Tibial artery (tissue), 4 donors: ENCODE results near the gene PCSK2.

ENCODE experiments used
- DNase-seq, 2 donors: peaks; one replicate each; pipeline ENCODE4 v3.0.0-alpha.2; 2019
- H3K27ac ChIP-seq, 2 donors: fragments of 200-600 bp; sonication (generic) in 1 of 2; 1 replicate in 1 of 2; 2 replicates in 1 of 2; pipeline ENCODE4 v1.5.1; 2018 to 2019; ENCODE audit warnings: mild to moderate bottlenecking in 1 of 2
- H3K27me3 ChIP-seq, 2 donors: fragments of 200-600 bp; sonication (generic) in 1 of 2; one replicate each; pipeline versions ENCODE4 v1.5.1 to v1.6.0; 2016 to 2019
- H3K36me3 ChIP-seq, 3 donors: fragments of 200-600 bp; sonication (generic) in 2 of 3; one replicate each; pipeline ENCODE4 v1.5.1; 2016 to 2019; ENCODE audit warnings: mild to moderate bottlenecking in 2 of 3
- H3K4me1 ChIP-seq, 4 donors: fragments of 200-600 bp; sonication (generic) in 2 of 4; 1 replicate in 3 of 4; 2 replicates in 1 of 4; pipeline ENCODE4 v1.5.1; 2016 to 2019
- H3K4me3 ChIP-seq, 2 donors: fragments of 200-600 bp; sonication (generic) in 1 of 2; 1 replicate in 1 of 2; 2 replicates in 1 of 2; pipeline ENCODE4 v1.5.1; 2018 to 2019; ENCODE audit warnings: mild to moderate bottlenecking in 2 of 2
- H3K9me3 ChIP-seq, 3 donors: fragments of 200-600 bp; sonication (generic) in 1 of 3; one replicate each; pipeline ENCODE4 v1.5.1; 2016 to 2019
- intact Hi-C: fragments of 100-400 bp; cut with DNase I; formaldehyde crosslinking; loops from one replicate; pipeline ENCODE4 v1.15.0; 2023; ENCODE audit warnings: low total_unique reads
- TF ChIP-seq, protein P1 (sequence below), 2 experiments: fragments of 200-600 bp in 1 of 2; fragments of 450-650 bp in 1 of 2; IDR thresholded peaks; one replicate each; pipeline ENCODE4 v1.5.1; 2017 to 2019; ENCODE audit warnings: antibody characterized with exemption in 2 of 2, mild to moderate bottlenecking in 1 of 2, moderate library complexity in 1 of 2

The PCSK2 gene

DNA sequence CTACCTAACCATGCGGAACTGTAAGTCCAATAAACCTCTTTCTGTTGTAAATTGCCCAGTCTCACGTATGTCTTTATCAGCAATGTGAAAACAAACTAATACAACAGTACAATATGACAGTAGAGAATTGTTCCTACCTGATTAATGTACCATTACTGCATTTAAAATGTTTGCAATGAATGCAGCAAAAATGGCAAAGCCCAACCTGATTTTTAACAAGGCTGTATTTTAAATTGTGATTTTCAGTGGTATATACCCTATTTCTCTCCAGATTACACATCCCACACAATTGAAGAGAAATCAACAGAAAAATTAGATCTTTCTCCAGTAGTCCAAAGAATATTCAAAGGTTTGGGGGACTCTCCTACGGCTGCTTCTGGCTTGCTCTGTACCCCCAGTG, 3.3 kb upstream of the PCSK2 start:
- TF ChIP-seq, protein P1, sequence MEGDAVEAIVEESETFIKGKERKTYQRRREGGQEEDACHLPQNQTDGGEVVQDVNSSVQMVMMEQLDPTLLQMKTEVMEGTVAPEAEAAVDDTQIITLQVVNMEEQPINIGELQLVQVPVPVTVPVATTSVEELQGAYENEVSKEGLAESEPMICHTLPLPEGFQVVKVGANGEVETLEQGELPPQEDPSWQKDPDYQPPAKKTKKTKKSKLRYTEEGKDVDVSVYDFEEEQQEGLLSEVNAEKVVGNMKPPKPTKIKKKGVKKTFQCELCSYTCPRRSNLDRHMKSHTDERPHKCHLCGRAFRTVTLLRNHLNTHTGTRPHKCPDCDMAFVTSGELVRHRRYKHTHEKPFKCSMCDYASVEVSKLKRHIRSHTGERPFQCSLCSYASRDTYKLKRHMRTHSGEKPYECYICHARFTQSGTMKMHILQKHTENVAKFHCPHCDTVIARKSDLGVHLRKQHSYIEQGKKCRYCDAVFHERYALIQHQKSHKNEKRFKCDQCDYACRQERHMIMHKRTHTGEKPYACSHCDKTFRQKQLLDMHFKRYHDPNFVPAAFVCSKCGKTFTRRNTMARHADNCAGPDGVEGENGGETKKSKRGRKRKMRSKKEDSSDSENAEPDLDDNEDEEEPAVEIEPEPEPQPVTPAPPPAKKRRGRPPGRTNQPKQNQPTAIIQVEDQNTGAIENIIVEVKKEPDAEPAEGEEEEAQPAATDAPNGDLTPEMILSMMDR (IDR thresholded peaks at IDR 0.05) = no peak
- H3K9me3 ChIP-seq = no peaks in the 10 kb centered on the region
- peaks cover 0 to 36% of the 10 kb centered on the region in 2 donors for H3K27me3 ChIP-seq
- no peaks in the 10 kb centered on the region for H3K36me3 ChIP-seq
- H3K27ac ChIP-seq = no peak overlapping the region
- no peak for DNase-seq
- no peak overlapping the region for H3K4me3 ChIP-seq
- H3K4me1 ChIP-seq = peaks cover 0 to 18% (median 15%) of the 10 kb centered on the region in 4 donors
- intact Hi-C loops = no loop called here

DNA sequence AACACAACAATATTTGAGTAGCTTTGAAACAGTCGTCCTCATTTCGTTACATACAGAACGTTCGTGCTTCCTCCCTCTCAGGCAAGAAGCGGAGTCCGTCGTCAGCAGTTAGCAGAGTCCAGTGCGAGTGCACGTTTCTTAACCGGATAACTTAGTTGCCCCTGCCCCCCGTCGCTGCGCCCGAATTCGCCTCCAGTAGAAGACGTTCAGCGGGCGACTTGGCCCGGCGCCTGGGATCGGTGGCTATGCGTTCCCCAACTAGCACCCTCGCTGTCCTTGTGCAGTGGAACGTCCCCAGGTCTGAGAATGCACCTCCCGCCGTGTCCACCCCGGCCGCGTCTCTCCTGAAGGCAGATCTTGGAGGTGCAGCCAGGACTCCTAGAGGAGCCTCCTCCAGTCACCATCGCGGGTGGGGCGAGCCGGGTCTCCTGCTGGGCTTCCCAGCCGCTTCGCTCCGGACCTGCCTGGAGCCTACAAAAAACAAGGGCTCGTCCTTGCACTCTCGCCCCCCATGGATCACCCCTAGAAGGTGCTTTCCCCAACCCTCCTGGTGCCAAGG, 910 bp upstream of the PCSK2 start:
- peaks cover 0 to 50% of the 10 kb centered on the region in 2 donors for H3K27me3 ChIP-seq
- no peak for DNase-seq
- TF ChIP-seq, protein P1 (IDR thresholded peaks at IDR 0.05) = no peak

DNA sequence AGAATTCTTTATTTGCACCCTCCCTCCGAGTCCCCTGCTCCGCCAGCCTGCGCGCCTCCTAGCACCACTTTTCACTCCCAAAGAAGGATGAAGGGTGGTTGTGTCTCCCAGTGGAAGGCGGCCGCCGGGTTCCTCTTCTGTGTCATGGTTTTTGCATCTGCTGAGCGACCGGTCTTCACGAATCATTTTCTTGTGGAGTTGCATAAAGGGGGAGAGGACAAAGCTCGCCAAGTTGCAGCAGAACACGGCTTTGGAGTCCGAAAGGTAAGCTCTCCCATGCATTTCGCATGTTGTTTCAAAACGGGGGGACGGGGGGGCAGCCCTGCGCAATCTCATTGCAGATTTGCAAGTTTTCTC, 357 bp downstream of the PCSK2 start:
- H3K27me3 ChIP-seq = peaks cover 0 to 50% of the 10 kb centered on the region in 2 donors
- peak overlapping the region; percentile 40 to 50 for H3K4me3 ChIP-seq
- DNase-seq = no peak
- TF ChIP-seq, protein P1 (IDR thresholded peaks at IDR 0.05) = no peak
- no peak overlapping the region for H3K27ac ChIP-seq
- no peaks in the 10 kb centered on the region for H3K9me3 ChIP-seq
- H3K36me3 ChIP-seq = no peaks in the 10 kb centered on the region
- intact Hi-C loops = no loop called here
- peaks cover 0 to 18% (median 15%) of the 10 kb centered on the region in 4 donors for H3K4me1 ChIP-seq

More for the DNA sequence above, 910 bp upstream of the PCSK2 start:
- Histone ChIP-seq H3K4me3 (peak overlapping the region; percentile 40 to 50), H3K36me3 (no peaks in the 10 kb centered on the region), H3K4me1 (peaks cover 0 to 18% (median 15%) of the 10 kb centered on the region in 4 donors), H3K27ac (no peak overlapping the region), H3K9me3 (no peaks in the 10 kb centered on the region)
- intact Hi-C loops = no loop called here

DNA sequence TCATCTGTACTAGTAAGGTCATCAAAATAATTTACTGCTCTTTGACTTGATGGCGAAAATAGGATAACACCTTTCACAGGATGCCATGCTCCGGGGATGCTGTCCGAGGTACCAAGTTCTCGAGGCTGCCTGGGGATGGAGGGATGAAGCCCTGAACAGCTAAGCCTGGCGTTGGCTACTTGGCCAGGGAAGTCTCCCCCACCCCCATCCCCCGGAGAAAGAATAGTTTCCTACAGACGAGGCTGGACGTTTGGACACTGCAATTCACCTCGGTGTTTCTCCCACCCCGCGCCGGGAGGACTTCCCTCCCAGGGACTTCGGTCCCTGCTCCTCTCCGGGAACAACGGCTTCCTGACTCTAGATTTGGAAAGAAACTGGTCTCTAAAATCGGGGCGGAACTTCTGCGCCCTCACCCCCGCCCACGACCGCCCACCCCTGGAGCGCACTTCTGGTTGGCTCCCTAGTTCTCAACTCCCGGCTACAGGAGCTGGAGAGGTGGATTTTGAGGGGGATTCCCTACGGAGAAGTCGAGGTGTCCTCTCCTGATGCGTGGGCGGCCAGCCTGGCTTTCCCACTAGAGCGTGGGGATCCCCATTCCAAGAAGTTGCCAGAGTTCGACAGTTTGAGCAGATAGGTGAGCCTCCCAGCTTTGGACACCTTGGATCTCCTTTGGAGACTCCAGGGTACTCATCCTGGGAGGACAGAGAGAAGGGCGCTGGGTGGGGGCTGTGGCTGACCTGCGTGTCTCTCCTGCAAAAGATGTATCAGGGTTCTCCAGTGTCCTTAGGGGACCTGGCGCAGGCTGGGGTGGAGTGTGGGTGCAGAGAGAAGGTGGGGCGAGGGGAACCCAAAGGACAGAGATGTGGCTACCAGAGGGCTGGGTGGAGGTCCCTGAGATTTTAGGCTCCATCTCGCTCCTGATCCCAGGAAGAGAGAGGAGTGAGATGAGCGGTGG, 1.1 kb downstream of the PCSK2 start:
- intact Hi-C loops = no loop called here
- Histone ChIP-seq H3K27ac (no peak overlapping the region), H3K4me3 (no peak overlapping the region), H3K36me3 (no peaks in the 10 kb centered on the region), H3K4me1 (peaks cover 0 to 18% (median 15%) of the 10 kb centered on the region in 4 donors), H3K9me3 (no peaks in the 10 kb centered on the region), H3K27me3 (peaks cover 0 to 50% of the 10 kb centered on the region in 2 donors)
- TF ChIP-seq, protein P1 (IDR thresholded peaks at IDR 0.05) = no peak
- no peak for DNase-seq

DNA sequence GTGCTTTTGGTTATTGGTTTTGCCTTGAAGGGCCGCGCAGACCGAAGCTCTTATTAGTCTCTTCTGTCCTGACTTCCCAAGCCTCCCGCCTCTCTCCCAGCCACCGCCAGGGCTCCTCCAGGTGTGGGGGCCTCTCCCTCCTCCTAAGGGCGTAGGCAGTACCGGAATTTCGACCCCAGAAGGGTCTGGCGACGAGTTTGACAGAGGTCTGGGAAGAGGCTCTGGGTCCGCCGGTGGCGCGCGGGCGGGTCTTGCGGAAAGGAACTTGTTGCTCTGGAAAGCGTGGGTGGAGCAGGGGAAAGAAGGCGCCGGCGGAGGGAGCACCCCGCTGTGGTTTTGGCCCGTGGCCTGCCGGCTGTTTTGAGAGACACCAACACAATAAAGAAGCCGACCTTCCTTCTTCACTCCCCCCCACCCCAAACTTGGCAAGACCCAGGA, 1.8 kb downstream of the PCSK2 start:
- H3K9me3 ChIP-seq = no peaks in the 10 kb centered on the region
- H3K27me3 ChIP-seq = peaks cover 0 to 50% of the 10 kb centered on the region in 2 donors
- no peak overlapping the region for H3K4me3 ChIP-seq
- no peak overlapping the region for H3K27ac ChIP-seq
- peaks cover 0 to 18% (median 15%) of the 10 kb centered on the region in 4 donors for H3K4me1 ChIP-seq
- TF ChIP-seq, protein P1 (IDR thresholded peaks at IDR 0.05) = no peak
- no peak for DNase-seq
- H3K36me3 ChIP-seq = no peaks in the 10 kb centered on the region
- intact Hi-C loops = no loop called here
